ENCODE measurements around the gene PKNOX1.
A peak's percentile ranks its signal among the peaks of the same experiment; 100 is the strongest.
"Not testable (repeated sequence)": the region's sequence is repeated elsewhere in the genome, so short reads cannot be mapped to it uniquely, and the experiment has no call there.

The PKNOX1 gene, protein sequence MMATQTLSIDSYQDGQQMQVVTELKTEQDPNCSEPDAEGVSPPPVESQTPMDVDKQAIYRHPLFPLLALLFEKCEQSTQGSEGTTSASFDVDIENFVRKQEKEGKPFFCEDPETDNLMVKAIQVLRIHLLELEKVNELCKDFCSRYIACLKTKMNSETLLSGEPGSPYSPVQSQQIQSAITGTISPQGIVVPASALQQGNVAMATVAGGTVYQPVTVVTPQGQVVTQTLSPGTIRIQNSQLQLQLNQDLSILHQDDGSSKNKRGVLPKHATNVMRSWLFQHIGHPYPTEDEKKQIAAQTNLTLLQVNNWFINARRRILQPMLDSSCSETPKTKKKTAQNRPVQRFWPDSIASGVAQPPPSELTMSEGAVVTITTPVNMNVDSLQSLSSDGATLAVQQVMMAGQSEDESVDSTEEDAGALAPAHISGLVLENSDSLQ

DNA sequence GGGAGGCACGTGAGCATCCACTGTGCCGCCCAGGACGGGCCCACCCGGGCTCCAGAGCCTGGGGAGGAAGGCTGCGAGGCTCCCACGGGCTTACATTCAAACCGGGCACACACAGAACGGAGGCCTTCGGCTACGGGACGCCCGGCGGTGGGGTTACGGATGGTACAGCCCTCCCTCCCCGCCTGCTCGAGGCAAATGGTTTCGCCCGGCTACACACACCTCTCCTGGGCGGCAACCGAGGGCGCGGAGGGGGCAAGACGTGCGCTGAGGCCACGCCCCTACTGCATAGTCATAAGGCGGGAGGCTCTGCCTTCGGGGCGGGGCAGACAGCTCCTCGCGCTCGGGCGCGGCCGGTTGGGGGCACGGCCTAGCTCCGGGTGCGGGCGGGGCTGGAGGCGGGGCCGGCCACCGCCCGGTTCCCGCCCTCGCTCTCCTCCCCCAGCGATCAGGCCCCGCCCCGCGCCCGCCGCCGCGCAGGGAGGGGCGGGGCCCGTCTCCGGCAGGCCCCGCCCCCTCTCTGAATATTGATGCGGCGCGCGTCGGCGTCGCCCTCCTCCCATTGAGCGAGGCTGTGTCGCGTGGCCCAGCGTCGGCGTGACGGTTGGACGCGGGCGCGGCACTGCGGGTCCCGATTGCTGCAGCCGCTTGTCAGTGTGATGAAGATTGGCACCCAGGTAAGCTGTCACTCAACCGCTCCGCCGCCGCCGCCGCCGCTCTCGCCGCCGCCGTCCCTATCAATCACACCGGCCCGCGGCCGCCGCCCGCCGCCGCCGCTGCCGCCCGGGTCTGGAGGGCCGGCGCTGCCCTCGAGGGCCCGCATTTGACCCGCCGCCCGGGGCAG is at the start of gene PKNOX1:
TSS of gene PKNOX1 (plus strand) at position 572 of the 841 bp plus-strand sequence. CDS start 29,820 bp downstream, outside the sequence.
- no peaks in the 10 kb centered on the region for H3K9me3 ChIP-seq (ENCODE audit: insufficient read depth, low read depth, low read length)
- H3K36me3 ChIP-seq (ENCODE audit: insufficient read depth, low read depth, low read length): peaks cover 20% of the 10 kb centered on the region; the same call in 1 of the 2 replicates
- H3K4me1 ChIP-seq (ENCODE audit: insufficient read depth, low read length): peaks cover 31% of the 10 kb centered on the region
- peak within 1 kb of the TSS; percentile 94 for H3K27ac ChIP-seq (ENCODE audit: low read length)
- peak within 1 kb of the TSS; percentile 88 for H3K4me3 ChIP-seq (ENCODE audit: low read length)
- no peaks in the 10 kb centered on the region for H3K27me3 ChIP-seq (ENCODE audit: insufficient read depth, low read length)
- H3K9ac ChIP-seq (ENCODE audit: low read depth, low read length): peak within 1 kb of the TSS; percentile 94

- Histone ChIP-seq H3K27me3 (ENCODE audit: insufficient read depth, low read length) (no peaks in the 10 kb centered on the region), H3K27ac (ENCODE audit: low read length) (peak within 1 kb of the TSS; percentile 93), H3K4me1 (ENCODE audit: insufficient read depth, low read length) (peaks cover 23% of the 10 kb centered on the region), H3K36me3 (ENCODE audit: insufficient read depth, low read depth, low read length) (no peaks in the 10 kb centered on the region), H3K9me3 (ENCODE audit: insufficient read depth, low read depth, low read length) (no peaks in the 10 kb centered on the region), H3K4me3 (ENCODE audit: low read length) (peak within 1 kb of the TSS; percentile 28; the same call in 1 of the 2 replicates), H3K9ac (ENCODE audit: low read depth, low read length) (peak within 1 kb of the TSS; percentile 77; the same call in 1 of the 2 replicates)
These were observed 49.0 kb upstream of the PKNOX1 start, which contains the start of gene ERVH48-1 for GRCh38 chr21:42925114-42925926. TSS of gene ERVH48-1 (minus strand) at chr21:42925630. CDS start at chr21:42919006, 6,624 bp downstream.

- peaks cover 23% of the 10 kb centered on the region for H3K4me1 ChIP-seq (ENCODE audit: insufficient read depth, low read length)
These were observed 46.7 kb upstream of the PKNOX1 start for GRCh38 chr21:42927474-42928200.

DNA sequence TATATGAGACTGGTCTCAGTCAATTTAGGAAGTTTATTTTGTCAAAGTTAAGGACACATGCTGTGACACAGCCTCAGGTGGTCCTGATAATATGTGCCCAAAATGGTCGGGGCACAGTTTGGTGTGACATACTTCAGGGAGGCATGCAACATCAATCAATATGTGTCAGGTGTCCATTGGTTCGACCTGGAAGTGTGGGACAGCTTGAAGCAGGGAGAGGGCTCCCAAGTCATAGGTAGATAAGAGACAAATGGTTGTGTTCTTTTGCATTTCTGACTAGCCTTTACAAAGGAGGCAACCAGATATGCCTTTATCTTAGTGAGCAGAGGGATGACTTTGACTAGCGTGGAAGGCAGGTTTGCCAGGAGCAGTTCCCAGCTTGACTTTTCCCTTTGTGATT is 44.4 kb upstream of the PKNOX1 start:
- Histone ChIP-seq H3K27ac (ENCODE audit: low read length) (peak overlapping the region; percentile 49), H3K9ac (ENCODE audit: low read depth, low read length) (no peak overlapping the region), H3K4me1 (ENCODE audit: insufficient read depth, low read length) (peaks cover 12% of the 10 kb centered on the region), H3K36me3 (ENCODE audit: insufficient read depth, low read depth, low read length) (no peaks in the 10 kb centered on the region), H3K27me3 (ENCODE audit: insufficient read depth, low read length) (no peaks in the 10 kb centered on the region), H3K9me3 (ENCODE audit: insufficient read depth, low read depth, low read length) (no peaks in the 10 kb centered on the region), H3K4me3 (ENCODE audit: low read length) (no peak overlapping the region)

More at GRCh38 chr21:42927474-42928200, 46.7 kb upstream of the PKNOX1 start:
- H3K27ac ChIP-seq (ENCODE audit: low read length): peak overlapping the region; percentile 83
- not testable (repeated sequence) for H3K9me3 ChIP-seq (ENCODE audit: insufficient read depth, low read depth, low read length); H3K4me3 ChIP-seq (ENCODE audit: low read length); H3K27me3 ChIP-seq (ENCODE audit: insufficient read depth, low read length); H3K36me3 ChIP-seq (ENCODE audit: insufficient read depth, low read depth, low read length)
- peak overlapping the region; percentile 45; the same call in 1 of the 2 replicates for H3K9ac ChIP-seq (ENCODE audit: low read depth, low read length)

DNA sequence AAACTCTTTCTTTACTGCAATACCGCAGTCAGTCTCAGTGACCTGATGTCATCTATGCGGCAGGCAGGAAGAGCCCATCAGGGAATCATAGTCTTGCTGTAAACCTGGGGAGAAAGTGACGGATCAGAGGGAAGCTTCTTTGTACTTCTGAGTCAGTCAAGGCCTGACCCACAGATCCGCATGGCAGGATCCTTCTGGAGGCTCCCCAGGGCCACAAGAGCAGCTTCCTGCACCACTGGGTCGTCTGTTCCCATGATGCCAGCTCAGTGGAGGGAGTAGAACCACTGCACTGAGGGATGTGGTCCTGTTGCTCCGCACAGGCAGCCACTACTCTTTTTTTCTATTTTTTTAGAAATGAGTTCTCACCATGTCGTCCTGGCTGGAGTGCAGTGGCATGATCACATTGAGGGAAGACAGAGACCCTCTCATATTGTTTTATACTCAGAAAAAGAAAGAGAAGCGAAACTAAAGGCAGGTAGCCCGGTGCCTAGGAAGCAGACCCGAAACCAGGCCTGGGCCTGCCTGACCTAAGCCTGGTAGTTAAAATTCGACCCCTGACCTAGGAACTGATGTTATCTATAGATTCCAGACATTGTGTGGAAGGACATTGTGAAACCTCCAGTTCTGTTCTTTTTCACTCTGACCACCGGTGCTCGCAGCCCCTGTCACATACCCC is 42.7 kb upstream of the PKNOX1 start:
- Histone ChIP-seq H3K9ac (ENCODE audit: low read depth, low read length) (no peak overlapping the region; the same call in 1 of the 2 replicates), H3K9me3 (ENCODE audit: insufficient read depth, low read depth, low read length) (no peaks in the 10 kb centered on the region), H3K27me3 (ENCODE audit: insufficient read depth, low read length) (no peaks in the 10 kb centered on the region), H3K36me3 (ENCODE audit: insufficient read depth, low read depth, low read length) (no peaks in the 10 kb centered on the region), H3K27ac (ENCODE audit: low read length) (no peak overlapping the region), H3K4me3 (ENCODE audit: low read length) (no peak overlapping the region), H3K4me1 (ENCODE audit: insufficient read depth, low read length) (peaks cover 17% of the 10 kb centered on the region)

- H3K27me3 ChIP-seq (ENCODE audit: insufficient read depth, low read length); H3K4me3 ChIP-seq (ENCODE audit: low read length); H3K9me3 ChIP-seq (ENCODE audit: insufficient read depth, low read depth, low read length); H3K27ac ChIP-seq (ENCODE audit: low read length); H3K36me3 ChIP-seq (ENCODE audit: insufficient read depth, low read depth, low read length): not testable (repeated sequence)
- 0 out of 2 replicates have a peak overlapping the region, but pooled peaks have one; percentile 7 for H3K9ac ChIP-seq (ENCODE audit: low read depth, low read length)
- H3K4me1 ChIP-seq (ENCODE audit: insufficient read depth, low read length): peaks cover 19% of the 10 kb centered on the region
These were observed 41.8 kb upstream of the PKNOX1 start for GRCh38 chr21:42932378-42933136.

DNA sequence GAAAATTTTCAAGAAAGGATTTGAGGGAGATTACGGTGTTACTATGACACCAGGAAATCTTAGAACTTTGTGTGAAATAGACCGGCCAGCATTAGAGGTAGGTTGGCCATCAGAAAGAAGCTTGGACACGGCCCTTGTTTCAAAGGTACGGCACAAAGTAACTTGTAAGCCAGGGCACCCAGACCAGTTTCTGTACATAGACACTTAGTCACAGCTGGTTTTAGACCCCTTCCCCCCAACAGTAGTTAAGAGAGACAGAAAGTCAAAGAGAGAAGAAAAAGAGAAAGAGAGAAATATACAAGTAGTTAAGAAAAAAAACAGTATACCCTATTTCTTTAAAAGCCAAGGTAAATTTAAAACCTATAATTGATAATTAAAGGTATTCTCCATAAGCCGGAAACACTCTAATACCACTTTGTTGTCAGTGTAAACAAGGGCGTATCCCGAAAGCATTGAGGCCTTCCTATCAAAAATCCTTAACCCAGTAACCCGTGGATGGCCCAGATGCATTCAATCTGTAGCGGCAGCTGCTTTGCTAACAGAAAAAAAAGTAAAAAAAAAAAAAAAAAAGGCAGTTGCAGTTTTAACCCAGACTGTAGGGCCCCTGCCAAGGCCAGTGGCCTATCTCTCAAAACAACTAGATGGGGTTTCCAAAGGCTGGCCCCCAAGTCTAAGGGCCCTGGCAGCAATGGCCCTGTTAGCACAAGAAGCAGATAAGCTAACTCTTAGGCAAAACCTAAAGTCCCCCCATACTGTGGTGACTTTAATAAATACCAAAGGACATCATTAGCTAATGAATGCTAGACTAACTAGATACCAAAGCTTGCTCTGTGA is 41.0 kb upstream of the PKNOX1 start:
- not testable (repeated sequence) for H3K36me3 ChIP-seq (ENCODE audit: insufficient read depth, low read depth, low read length); H3K4me3 ChIP-seq (ENCODE audit: low read length); H3K27ac ChIP-seq (ENCODE audit: low read length); H3K9me3 ChIP-seq (ENCODE audit: insufficient read depth, low read depth, low read length); H3K27me3 ChIP-seq (ENCODE audit: insufficient read depth, low read length)
- Histone ChIP-seq H3K4me1 (ENCODE audit: insufficient read depth, low read length) (peaks cover 23% of the 10 kb centered on the region), H3K9ac (ENCODE audit: low read depth, low read length) (0 out of 2 replicates have a peak overlapping the region, but pooled peaks have one; percentile 7)

GRCh38 chr21:42933973-42934372 is 40.4 kb upstream of the PKNOX1 start:
- H3K4me3 ChIP-seq (ENCODE audit: low read length); H3K27ac ChIP-seq (ENCODE audit: low read length); H3K9me3 ChIP-seq (ENCODE audit: insufficient read depth, low read depth, low read length); H3K9ac ChIP-seq (ENCODE audit: low read depth, low read length); H3K36me3 ChIP-seq (ENCODE audit: insufficient read depth, low read depth, low read length); H3K27me3 ChIP-seq (ENCODE audit: insufficient read depth, low read length): not testable (repeated sequence)
- H3K4me1 ChIP-seq (ENCODE audit: insufficient read depth, low read length): peaks cover 28% of the 10 kb centered on the region

GRCh38 chr21:42936360-42936759 is 38.0 kb upstream of the PKNOX1 start:
- not testable (repeated sequence) for H3K27ac ChIP-seq (ENCODE audit: low read length); H3K4me3 ChIP-seq (ENCODE audit: low read length); H3K27me3 ChIP-seq (ENCODE audit: insufficient read depth, low read length); H3K36me3 ChIP-seq (ENCODE audit: insufficient read depth, low read depth, low read length); H3K9me3 ChIP-seq (ENCODE audit: insufficient read depth, low read depth, low read length)
- peak overlapping the region; percentile 81; the same call in 1 of the 2 replicates for H3K9ac ChIP-seq (ENCODE audit: low read depth, low read length)
- H3K4me1 ChIP-seq (ENCODE audit: insufficient read depth, low read length): peaks cover 24% of the 10 kb centered on the region

All from iPS-20b (cell line).